GM19467 (cell line): ENCODE measurements around the gene MTERF1.

Experiments
- ATAC-seq: cut with Tn5 transposase; IDR thresholded peaks from one replicate; pipeline ENCODE4 v1.9.1; 2021; ENCODE audit warnings: mild to moderate bottlenecking, moderate library complexity; ENCODE audit not compliant: unreplicated experiment

MTERF1 gene

GRCh38 chr7:91835826-91836368, 44.6 kb downstream of the MTERF1 start:
- ATAC-seq, result no peak

- ATAC-seq, result no peak
These were observed 45.2 kb downstream of the MTERF1 start for GRCh38 chr7:91835091-91835825.

GRCh38 chr7:91832493-91833045, 47.9 kb downstream of the MTERF1 start:
- ATAC-seq, result no peak

GRCh38 chr7:91827169-91827568, 53.3 kb downstream of the MTERF1 start:
- ATAC-seq, result no peak

DNA sequence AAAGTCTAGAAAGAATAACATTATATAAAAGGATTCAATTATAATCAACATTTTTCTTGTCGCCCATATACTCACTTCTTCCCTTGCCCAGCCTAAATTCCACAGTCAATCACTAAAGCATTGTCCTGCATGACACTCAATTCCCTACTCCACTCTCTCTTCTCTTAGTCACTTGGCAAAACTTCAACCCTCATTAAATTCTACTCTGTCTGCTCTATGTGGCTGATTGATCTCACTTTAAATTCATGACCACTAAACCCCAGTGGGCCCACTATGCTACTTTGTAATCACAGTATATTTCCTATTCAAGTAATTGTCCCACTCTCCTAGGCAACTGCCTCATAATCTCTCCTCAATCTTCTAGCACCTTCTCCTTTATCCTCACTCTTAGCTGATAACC, 54.1 kb downstream of the MTERF1 start:
- ATAC-seq, result no peak

DNA sequence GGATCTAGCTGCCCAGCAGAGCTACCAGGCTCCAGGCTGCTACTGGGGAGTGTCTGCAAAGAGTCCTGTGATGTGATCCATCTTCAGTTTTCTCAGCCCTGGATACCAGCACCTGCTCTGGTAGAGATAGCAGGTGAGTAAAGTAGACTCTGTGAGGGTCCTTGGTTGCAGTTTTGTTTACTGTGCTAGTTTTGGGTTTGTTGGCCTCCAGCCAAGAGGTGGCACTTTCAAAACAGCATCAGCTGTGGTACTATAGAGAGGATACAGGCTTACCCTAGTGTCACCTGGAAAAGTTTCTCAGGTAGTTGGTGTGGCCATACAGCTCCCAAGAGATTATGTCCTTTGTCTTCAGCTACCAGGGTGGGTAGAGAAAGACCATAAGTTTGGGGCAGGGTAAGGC, 56.3 kb downstream of the MTERF1 start:
- no peak for ATAC-seq
